ENCODE results near the gene CACNA2D1.
A peak's percentile ranks its signal among the peaks of the same experiment; 100 is the strongest.

Gene CACNA2D1

DNA sequence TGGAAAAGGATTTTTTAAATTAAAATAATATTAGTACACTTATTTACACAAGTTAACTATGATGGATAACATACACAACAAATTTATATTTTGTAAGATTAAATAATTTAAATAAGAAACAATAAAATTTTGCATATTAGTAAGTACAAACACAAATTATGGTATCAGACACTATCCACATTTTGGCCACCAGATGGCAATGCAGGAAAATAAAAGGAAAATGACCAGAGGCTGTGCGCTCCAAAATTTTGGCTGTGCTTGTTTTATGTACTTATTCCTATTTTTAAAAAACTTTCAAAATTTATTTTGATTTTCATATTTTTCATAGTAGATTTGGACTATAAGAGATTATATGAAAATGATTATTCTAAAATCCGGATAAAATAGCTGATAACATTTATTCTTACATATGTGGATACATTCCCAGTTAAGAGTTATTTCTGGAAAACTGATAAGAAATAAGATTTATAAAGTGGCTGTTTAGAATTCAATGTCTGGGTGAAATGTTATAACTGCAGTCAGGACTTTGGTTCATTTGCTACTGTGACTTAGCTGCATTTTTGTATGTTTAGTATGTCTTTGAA is 399.0 kb downstream of the CACNA2D1 start:
- H3K4me3 ChIP-seq = no peak overlapping the region
- H3K27ac ChIP-seq = no peak overlapping the region
- no peak for DNase-seq (ENCODE audit: low spot score)
- TF ChIP-seq, protein P1, sequence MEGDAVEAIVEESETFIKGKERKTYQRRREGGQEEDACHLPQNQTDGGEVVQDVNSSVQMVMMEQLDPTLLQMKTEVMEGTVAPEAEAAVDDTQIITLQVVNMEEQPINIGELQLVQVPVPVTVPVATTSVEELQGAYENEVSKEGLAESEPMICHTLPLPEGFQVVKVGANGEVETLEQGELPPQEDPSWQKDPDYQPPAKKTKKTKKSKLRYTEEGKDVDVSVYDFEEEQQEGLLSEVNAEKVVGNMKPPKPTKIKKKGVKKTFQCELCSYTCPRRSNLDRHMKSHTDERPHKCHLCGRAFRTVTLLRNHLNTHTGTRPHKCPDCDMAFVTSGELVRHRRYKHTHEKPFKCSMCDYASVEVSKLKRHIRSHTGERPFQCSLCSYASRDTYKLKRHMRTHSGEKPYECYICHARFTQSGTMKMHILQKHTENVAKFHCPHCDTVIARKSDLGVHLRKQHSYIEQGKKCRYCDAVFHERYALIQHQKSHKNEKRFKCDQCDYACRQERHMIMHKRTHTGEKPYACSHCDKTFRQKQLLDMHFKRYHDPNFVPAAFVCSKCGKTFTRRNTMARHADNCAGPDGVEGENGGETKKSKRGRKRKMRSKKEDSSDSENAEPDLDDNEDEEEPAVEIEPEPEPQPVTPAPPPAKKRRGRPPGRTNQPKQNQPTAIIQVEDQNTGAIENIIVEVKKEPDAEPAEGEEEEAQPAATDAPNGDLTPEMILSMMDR (IDR thresholded peaks at IDR 0.05) = peak; percentile 69

DNA sequence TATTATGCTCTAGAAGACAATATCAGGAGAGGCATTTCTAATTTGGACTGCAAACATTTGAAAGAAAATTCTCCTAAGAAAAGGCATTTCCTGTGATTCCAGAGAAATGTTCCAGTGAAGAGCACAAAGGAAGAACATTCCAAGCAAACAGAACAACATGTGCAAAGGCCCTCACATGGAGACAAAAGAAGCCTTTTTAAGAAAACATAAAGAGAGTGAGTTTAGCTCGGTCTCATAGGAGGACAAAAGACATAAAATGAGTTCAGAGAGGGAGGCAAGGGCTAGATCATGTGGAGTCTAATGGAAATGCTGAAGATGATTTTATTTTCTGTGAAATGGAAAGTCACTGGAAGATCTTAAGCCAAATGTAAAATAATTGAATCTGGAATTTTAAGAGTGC is 404.0 kb downstream of the CACNA2D1 start:
- TF ChIP-seq, protein P1 (IDR thresholded peaks at IDR 0.05) = no peak
- H3K4me3 ChIP-seq = no peak overlapping the region
- no peak for DNase-seq (ENCODE audit: low spot score)
- no peak overlapping the region for H3K27ac ChIP-seq

DNA sequence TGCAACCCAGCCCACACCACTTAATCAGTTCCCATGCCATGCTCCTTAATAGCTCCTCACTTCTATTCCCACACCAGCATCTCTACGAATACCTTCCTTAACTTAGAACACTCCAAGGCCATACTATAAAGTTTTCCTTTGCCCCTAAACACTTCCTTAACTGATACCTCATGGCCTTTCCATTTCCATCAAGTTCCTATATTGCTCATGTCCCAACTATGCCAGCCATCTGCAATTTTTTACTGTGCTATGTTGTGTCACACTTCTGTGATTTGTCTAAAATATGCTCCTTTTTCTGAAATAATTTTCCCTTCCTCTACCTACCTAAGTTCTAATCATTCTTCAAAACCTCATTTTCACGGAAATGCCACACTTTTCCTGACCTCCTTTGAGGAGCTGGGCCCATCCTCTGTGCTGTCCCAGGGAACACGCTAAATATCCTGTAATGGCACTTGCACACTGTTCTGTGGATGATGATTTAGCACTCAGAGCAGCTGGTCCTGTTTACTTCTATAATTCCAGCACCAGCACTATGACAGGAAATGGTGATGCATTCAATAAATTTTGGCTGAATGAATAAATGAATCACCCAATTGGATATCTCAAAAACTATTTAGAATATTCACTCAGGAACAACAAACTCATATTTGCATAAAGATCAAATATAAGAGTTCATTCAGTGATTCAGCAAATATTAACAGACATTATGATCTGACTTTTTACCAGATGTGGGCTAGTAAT is 407.3 kb downstream of the CACNA2D1 start:
- TF ChIP-seq, protein P1 (IDR thresholded peaks at IDR 0.05) = no peak
- DNase-seq (ENCODE audit: low spot score) = no peak
- no peak overlapping the region for H3K4me3 ChIP-seq
- no peak overlapping the region for H3K27ac ChIP-seq

DNA sequence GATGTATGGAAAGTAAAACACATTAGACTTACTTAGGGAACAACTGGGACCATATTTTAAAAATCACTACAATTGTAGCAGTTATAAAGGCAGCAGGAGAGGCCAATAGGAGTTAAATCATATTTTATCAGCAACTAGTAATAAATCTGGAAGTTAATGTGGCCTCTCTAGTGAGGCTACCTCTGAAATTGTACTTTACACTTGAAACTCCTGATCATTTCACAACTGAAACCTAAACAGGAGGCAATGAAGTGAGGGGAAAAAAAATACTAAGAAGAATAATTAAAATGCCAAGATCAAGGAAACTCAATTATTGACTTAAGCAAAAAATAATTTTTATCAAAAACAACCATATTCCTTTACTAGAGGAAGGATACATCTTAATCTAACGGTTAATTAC is 408.1 kb downstream of the CACNA2D1 start:
- no peak for DNase-seq (ENCODE audit: low spot score)
- Histone ChIP-seq H3K27ac (no peak overlapping the region), H3K4me3 (no peak overlapping the region)
- TF ChIP-seq, protein P1 (IDR thresholded peaks at IDR 0.05) = no peak

DNA sequence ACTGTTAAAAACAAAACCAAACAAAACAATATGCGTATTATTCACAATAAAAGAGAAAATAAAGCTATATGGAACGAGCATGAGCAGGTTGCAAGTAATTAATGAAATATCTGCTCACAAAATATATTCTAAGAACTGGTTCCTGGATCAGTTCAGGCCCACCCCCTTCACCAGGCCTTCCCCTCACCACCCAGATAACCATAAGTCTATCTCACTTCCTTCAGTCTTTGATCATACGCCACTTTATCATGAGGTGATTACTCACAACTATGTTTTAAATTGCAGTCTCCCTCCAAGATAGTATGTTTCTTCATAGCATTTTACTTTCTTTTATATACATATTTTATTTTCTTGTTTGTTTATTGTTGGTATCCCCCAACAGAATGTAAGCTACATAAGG is 410.7 kb downstream of the CACNA2D1 start:
- no peak overlapping the region for H3K4me3 ChIP-seq
- TF ChIP-seq, protein P1 (IDR thresholded peaks at IDR 0.05) = no peak
- no peak for DNase-seq (ENCODE audit: low spot score)
- no peak overlapping the region for H3K27ac ChIP-seq

DNA sequence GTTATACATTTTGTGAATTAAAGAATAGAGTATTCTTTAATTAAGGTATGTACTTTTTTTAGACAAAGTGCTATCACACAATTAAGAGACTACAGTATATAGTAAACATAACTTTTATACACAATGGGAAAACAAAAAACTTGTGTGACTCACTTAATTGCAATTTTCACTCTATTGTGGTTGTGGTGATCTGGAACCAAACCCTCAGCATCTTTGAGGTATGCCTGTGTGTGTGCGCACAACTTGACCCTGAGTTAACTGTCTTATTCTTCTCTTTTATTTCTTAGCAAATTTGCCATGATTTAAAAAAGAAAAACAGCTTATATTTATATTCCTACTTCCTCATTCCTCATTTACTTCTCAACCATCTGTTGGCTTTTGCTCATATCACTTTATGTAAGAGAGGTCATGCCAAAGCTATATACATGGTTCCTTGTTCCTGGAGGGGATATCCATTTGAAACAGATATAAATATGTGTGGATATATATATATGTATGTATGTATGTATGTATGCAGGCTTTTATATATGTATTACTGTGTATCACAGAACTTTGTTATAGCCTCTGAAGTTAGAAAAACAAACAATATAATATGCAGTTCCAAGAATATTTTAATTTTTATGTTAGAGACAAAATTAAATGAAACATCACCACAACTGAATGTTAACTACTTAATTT is 414.2 kb downstream of the CACNA2D1 start:
- TF ChIP-seq, protein P1 (IDR thresholded peaks at IDR 0.05) = no peak
- Histone ChIP-seq H3K4me3 (no peak overlapping the region), H3K27ac (no peak overlapping the region)
- DNase-seq (ENCODE audit: low spot score) = no peak

Measured in coronary artery (tissue), 2 donors.